ENCODE results near the gene ACMSD.

The ACMSD gene

DNA sequence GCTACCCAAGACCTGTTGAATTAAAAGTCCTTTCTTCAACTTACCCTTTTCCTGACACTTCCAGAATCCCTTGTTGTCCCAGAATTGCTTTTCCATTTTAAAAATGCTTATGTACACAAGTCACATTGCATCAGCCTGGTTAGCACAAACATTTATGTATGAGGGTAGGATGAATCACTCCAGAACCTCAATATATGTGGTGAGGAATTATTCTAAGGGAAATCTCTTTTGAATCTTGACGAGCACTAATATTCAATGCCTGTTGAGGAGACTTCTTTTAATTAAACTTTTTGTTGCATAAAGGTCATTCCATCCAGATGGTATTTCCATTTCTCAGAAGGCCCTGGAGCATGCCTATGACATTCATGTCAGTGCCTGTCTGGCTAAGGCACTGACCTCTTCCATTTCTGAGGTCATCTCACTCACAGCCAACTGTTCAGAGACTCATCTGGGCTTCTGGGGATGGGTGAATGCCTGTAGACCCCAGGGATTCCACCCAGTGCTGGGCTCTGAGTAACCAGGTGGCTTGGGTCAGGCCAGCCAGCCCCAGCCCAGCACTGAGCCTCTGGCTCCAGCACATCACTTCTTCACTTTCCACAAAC, 28.2 kb downstream of the ACMSD start:
- no peak overlapping the region for H3K27ac ChIP-seq (replicated peaks)
- TF ChIP-seq, protein P1, sequence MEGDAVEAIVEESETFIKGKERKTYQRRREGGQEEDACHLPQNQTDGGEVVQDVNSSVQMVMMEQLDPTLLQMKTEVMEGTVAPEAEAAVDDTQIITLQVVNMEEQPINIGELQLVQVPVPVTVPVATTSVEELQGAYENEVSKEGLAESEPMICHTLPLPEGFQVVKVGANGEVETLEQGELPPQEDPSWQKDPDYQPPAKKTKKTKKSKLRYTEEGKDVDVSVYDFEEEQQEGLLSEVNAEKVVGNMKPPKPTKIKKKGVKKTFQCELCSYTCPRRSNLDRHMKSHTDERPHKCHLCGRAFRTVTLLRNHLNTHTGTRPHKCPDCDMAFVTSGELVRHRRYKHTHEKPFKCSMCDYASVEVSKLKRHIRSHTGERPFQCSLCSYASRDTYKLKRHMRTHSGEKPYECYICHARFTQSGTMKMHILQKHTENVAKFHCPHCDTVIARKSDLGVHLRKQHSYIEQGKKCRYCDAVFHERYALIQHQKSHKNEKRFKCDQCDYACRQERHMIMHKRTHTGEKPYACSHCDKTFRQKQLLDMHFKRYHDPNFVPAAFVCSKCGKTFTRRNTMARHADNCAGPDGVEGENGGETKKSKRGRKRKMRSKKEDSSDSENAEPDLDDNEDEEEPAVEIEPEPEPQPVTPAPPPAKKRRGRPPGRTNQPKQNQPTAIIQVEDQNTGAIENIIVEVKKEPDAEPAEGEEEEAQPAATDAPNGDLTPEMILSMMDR (IDR thresholded peaks at IDR 0.05; ENCODE audit: insufficient read depth, low read length), result no peak
- TF ChIP-seq GABPA (IDR thresholded peaks at IDR 0.05; ENCODE audit: low read depth) (no peak), POLR2AphosphoS5 (IDR thresholded peaks at IDR 0.05; ENCODE audit: low read depth) (no peak), SPI1 (IDR thresholded peaks at IDR 0.05; ENCODE audit: borderline replicate concordance, low read depth) (no peak)
- TF ChIP-seq, protein P2, sequence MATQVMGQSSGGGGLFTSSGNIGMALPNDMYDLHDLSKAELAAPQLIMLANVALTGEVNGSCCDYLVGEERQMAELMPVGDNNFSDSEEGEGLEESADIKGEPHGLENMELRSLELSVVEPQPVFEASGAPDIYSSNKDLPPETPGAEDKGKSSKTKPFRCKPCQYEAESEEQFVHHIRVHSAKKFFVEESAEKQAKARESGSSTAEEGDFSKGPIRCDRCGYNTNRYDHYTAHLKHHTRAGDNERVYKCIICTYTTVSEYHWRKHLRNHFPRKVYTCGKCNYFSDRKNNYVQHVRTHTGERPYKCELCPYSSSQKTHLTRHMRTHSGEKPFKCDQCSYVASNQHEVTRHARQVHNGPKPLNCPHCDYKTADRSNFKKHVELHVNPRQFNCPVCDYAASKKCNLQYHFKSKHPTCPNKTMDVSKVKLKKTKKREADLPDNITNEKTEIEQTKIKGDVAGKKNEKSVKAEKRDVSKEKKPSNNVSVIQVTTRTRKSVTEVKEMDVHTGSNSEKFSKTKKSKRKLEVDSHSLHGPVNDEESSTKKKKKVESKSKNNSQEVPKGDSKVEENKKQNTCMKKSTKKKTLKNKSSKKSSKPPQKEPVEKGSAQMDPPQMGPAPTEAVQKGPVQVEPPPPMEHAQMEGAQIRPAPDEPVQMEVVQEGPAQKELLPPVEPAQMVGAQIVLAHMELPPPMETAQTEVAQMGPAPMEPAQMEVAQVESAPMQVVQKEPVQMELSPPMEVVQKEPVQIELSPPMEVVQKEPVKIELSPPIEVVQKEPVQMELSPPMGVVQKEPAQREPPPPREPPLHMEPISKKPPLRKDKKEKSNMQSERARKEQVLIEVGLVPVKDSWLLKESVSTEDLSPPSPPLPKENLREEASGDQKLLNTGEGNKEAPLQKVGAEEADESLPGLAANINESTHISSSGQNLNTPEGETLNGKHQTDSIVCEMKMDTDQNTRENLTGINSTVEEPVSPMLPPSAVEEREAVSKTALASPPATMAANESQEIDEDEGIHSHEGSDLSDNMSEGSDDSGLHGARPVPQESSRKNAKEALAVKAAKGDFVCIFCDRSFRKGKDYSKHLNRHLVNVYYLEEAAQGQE (IDR thresholded peaks at IDR 0.05; ENCODE audit: insufficient replicate concordance, low read depth), result no peak

DNA sequence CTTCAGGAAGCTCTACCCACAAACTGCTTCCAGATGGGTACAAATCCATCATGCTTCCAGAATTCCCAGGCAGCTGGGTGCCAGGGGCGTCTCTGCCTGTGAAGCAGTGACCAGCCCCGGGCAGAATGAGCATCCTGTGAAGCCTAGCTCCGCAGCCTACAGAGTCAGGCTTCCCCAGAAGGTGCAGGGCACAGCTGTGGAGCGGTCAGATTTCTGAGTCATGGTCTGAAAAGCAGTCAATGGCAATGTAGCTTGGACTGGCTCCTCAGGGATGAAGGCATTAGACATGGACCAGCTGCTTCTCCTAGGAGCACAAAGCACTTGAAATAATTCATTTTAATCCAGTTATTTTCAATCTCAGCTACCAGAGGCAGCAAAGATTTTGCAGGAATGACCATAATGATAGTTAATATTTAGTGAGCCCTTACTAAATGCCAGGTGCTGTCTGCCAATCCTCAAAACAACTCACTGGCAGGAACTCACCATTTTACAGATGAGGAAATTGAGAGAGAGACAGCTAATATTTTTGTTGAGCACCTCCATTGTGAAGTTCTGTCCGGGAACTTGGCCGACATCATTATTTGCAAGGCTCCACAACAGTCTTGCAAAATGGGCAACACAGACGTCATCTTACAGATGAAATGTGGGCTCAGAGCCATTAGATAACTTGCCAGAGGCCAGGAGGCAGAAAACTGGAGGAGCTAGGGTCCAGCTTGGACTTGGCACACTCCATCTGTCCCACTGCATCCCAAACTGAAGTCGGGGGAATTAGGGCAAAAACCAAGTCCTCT, 31.7 kb downstream of the ACMSD start:
- TF ChIP-seq, protein P2 (IDR thresholded peaks at IDR 0.05; ENCODE audit: insufficient replicate concordance, low read depth), result no peak
- TF ChIP-seq, protein P1 (IDR thresholded peaks at IDR 0.05; ENCODE audit: insufficient read depth, low read length), result no peak
- TF ChIP-seq POLR2AphosphoS5 (IDR thresholded peaks at IDR 0.05; ENCODE audit: low read depth) (no peak), SPI1 (IDR thresholded peaks at IDR 0.05; ENCODE audit: borderline replicate concordance, low read depth) (no peak), GABPA (IDR thresholded peaks at IDR 0.05; ENCODE audit: low read depth) (no peak)
- DNase-seq (ENCODE audit: low read depth in 1 of 2, low spot score in 1 of 2), result no peak
- no peaks in the 10 kb centered on the region for H3K27me3 ChIP-seq (ENCODE audit: insufficient read depth, poor library complexity, severe bottlenecking)
- H3K27ac ChIP-seq (replicated peaks), result no peak overlapping the region
- H3K4me3 ChIP-seq (replicated peaks; ENCODE audit: insufficient read depth, low read length), result no peak overlapping the region

More for the DNA sequence above, 28.2 kb downstream of the ACMSD start:
- no peaks in the 10 kb centered on the region for H3K27me3 ChIP-seq (ENCODE audit: insufficient read depth, poor library complexity, severe bottlenecking)
- no peak overlapping the region for H3K4me3 ChIP-seq (replicated peaks; ENCODE audit: insufficient read depth, low read length)
- DNase-seq (ENCODE audit: low read depth in 1 of 2, low spot score in 1 of 2), result no peak

DNA sequence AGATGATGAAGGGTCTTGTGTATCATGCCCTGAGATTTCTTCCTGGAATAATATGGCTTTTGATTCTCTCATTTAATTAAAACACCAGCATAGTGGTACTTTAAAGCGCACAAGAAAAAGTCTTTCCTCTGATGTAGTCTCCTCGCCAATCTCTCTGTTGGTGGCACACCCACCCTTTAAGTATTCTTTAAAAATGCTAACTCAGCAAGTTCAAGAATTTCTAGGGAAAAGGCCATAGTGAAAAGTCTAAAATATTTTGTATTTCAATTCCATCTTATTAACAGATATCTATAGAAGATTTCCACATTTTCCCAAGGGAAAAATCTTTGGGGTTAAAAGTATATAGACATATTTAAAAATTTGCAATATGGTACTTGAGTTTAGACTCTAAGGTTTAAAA, 34.7 kb downstream of the ACMSD start:
- no peak for TF ChIP-seq SPI1 (IDR thresholded peaks at IDR 0.05; ENCODE audit: borderline replicate concordance, low read depth)
- TF ChIP-seq POLR2AphosphoS5 (IDR thresholded peaks at IDR 0.05; ENCODE audit: low read depth), result no peak
- TF ChIP-seq, protein P1 (IDR thresholded peaks at IDR 0.05; ENCODE audit: insufficient read depth, low read length), result no peak
- TF ChIP-seq, protein P2 (IDR thresholded peaks at IDR 0.05; ENCODE audit: insufficient replicate concordance, low read depth), result no peak
- TF ChIP-seq GABPA (IDR thresholded peaks at IDR 0.05; ENCODE audit: low read depth), result no peak
- Histone ChIP-seq H3K4me3 (replicated peaks; ENCODE audit: insufficient read depth, low read length) (no peak overlapping the region), H3K27me3 (ENCODE audit: insufficient read depth, poor library complexity, severe bottlenecking) (no peaks in the 10 kb centered on the region), H3K27ac (replicated peaks) (no peak overlapping the region)
- no peak for DNase-seq (ENCODE audit: low read depth in 1 of 2, low spot score in 1 of 2)

All from HL-60 (cell line).